NCI-H1092 (cell line): Measurements from ENCODE around the gene REV3L.
"Not testable (repeated sequence)": the region's sequence is repeated elsewhere in the genome, so short reads cannot be mapped to it uniquely, and the experiment has no call there.

Experiments used
- DNase-seq: peaks from one replicate; lab custom pipeline; 2025; lab: John Stamatoyannopoulos, UW

The REV3L gene

GRCh38 chr6:111260570-111261298 lies 222.3 kb downstream of the REV3L start:
- no peak for DNase-seq

- peak; percentile 97 for DNase-seq
These were observed 223.8 kb downstream of the REV3L start for GRCh38 chr6:111259089-111259831.

GRCh38 chr6:111258615-111259088 lies 224.4 kb downstream of the REV3L start:
- no peak for DNase-seq

DNA sequence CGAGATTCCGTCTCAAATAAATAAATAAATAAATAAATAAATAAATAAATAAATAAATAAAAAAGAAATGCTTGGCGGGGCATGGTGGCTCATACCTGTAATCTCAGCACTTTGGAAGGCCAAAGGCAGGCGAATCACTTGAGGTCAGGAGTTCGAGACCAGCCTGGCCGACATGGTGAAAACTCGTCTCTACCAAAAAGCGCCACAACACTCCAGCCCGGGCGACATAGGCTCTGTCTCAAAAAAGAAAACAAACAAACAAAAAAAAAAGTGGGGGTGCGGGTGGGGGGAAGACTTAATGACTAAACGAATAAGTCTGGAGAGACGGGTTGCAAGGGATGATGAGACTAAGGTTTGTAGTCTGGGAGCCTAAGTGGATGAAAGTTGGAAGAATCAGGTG lies 225.0 kb downstream of the REV3L start:
- DNase-seq: no peak

GRCh38 chr6:111256646-111257045 lies 226.4 kb downstream of the REV3L start:
- no peak for DNase-seq

- not testable (repeated sequence) for DNase-seq
These were observed 227.2 kb downstream of the REV3L start for GRCh38 chr6:111255838-111256237.

GRCh38 chr6:111254779-111255166 lies 228.2 kb downstream of the REV3L start:
- no peak for DNase-seq

- DNase-seq: no peak
These were observed 228.8 kb downstream of the REV3L start for GRCh38 chr6:111254004-111254778.

DNA sequence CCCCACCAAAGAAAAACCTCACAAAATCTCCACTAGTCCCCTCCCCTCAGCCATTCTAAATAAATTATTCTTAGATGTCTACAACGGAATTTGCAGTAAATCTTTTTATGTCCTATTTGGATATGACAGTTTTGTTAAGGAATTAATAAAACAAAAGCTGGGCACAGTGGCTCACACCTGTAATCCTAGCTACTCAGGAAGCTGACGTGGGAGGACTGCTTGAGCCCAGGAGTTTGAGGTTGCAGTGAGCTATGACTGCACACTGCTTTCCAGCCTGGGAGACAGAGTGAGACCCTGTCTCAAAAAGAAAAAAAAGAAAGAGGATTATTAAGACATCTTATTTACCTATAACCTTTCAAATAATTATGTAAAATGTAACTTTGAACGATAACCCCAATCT lies 230.3 kb downstream of the REV3L start:
- DNase-seq: no peak

GRCh38 chr6:111250791-111251354 lies 232.1 kb downstream of the REV3L start:
- DNase-seq: no peak
